NCI-H524 treated with DMSO at 0.1 percent for 48 hours (cell line): Measurements from ENCODE around the gene UTS2.

Source experiments
- DNase-seq: peaks from one replicate; lab custom pipeline; 2025; lab: John Stamatoyannopoulos, UW

The UTS2 gene, protein sequence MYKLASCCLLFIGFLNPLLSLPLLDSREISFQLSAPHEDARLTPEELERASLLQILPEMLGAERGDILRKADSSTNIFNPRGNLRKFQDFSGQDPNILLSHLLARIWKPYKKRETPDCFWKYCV

DNA sequence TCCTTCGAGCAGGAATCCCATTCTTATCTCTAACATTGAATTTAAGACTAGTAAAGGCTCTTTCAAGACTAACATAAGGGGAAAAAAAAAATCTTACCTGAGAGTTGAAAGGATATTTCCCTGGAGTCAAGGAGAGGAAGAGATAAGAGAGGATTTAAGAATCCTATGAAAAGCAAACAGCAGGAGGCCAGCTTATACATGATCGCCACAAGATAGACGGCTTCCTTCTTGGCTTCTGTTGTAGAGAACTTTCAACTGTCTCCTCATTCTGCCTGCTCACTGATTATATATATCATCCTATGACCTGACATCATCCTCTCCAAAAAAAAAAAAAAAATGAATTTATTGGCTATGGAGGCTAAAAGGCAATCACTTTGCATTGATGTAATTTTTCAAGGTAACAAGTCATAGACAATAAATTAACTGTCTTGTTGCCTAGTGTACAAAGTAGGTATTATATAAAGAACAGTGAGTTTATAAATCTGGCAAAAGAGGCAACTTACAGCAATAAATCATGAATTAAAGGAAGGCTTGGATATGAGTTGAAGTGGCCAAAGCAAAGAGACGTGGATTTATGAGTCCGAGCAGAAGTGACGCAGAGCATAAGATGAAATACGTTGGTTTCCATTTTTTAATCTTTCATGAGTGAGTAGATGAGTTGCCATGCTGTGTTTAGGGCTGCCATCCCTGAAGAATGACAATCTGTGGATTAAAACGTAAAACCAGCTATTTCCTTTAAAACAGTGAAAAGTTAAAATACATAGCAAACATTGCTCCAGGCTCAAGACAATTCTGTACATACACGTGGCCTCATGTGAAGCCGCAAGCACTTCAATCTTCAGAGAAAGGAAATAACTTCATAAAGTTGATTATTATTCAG, at the start of gene UTS2:
UTS2 (minus strand) TSS at position 262 of the 880 bp plus-strand sequence; CDS start at position 200, 62 bp downstream.
- DNase-seq, result no peak

- DNase-seq, result no peak
Measured at GRCh38 chr1:7899741-7900140, 46.9 kb upstream of the UTS2 start.

DNA sequence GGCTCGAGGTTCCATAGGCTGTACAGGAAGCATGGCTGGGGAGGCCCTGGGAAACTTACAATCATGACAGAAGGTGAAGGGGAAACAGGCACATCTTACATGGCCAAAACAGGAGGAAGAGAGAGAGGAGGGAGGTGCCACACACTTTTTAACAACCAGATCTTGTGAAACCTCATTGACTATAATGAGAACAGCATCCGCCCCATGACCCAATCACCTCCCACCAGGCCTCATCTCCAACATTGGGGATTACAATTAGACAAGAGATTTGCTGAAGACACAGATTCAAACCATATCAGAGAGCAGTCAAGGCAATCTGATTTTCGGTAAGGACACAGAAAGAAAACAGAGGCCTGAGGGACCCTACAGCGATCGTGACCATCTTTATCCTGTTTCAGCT, 46.1 kb upstream of the UTS2 start:
- DNase-seq, result no peak

DNA sequence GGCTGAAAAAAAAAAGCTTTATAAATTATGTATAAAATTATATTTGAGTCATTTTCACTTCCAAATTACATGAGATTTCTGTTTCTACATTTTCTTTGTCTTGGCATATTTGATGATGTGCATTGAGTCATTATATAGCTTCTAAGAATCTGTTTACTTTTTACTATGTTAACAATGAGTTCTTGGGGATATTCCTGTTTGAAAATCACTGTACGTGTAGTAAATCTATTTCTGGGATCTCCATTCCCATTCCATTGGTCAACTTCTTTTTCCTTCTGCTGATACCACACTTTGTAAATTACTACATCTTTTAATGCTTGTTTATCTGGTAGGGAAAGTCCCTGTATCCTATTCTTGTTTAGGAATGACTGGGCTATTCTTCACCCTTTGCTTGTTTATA, 44.1 kb upstream of the UTS2 start:
- DNase-seq, result no peak

DNA sequence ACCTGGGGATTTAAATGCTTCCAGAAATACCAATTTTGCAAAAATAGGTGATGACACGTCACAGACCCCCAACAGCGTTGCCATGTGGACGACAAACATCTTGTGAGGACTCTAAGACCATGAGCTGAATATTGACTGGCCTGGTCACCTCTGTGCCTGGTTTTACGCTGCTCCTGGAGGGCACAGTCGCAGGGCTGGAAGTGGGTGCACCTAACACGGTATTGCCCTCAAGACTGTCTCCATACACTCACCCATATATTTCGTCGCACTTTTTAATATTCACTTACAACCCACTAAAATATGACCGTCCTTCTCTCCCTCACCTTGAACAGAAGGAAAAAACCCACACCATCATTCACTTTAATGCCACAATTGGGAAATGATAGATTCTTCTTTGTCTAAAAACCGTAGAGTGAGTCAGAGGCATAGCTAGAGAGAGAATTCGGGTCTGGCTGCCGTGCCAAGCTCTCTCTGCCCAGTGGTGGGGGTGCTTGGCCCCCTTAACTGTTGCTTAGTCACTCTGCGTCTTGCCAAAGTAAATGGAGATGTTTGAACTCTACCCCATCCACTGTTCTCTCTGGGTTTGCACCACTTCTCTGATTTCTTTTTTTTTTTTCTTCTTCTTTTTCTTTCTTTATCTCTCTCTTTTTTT, 40.8 kb upstream of the UTS2 start:
- no peak for DNase-seq

DNA sequence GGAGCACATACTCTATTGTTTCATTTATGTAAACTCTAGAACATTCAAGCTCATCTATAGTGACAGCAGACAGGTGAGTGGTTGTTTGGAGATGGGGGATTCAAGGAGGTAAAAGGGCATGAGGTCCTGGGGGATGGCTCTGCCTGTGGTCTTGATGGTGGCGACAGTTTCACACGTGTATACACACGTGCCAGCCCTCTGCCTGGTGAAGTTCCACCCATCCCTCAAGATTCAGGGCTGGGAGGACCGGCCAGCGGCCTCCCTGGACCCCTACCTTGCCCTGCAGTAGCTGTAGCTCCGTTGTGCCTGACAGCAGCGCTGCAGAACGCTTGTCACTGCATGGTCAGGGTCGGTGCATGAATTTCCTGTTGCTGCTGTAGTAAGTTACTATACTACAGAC, 38.9 kb upstream of the UTS2 start:
- no peak for DNase-seq

DNA sequence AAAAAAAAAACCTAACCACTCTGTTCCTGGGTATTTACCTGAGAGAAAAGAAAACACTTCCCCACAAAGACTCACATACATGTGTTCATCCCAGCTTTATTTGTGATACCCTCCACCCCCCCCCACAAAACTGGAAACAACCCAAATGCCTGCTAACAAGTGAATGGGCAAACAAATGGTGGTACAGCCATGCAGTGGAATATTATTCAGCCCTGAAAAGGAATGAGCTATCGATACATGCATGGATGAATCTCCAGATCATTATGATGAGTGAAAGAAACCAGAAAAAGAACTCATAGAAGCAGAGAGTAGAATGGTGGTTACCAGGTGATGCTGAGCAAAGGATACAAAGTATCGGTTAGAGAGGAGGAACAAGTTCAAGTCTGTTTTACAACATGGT, 38.0 kb upstream of the UTS2 start:
- no peak for DNase-seq

DNA sequence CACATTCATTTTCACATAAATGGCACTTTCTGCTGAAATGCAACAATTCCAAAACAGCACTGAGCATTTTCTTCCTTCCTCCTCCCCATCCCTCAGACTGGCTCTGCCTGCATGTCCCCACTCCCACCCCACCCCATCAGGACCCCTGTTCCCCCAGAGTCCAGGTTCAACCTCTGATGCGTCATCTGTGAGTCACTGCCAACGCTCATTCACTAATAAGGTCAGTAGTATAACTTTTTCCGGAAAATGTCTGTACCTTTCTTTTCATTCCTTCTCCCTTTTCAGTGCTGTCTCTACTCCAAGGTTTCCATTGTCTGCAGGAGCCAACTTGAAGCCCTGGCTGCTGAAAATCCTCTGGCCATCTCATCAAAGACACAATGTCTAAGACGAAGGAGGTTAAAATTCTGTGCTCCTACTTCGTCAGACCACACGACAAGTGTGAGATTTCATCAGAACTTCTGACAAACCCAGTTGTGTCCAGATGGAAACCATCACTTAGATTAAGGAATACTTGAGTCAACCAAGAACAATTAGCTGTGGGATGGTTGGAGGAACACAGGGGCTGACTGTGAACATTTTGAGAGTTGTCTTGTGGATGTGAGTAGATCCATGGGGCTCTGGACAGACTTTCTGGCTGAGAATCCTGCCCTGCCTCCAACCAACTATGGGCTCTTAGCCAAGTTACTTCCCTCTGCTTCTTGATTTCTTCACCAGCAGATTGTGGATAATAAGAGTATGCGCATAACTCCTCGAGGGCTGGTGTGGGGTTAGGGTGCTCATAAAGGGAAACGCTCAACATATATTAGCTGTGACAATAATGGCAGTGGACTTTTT, 35.6 kb upstream of the UTS2 start:
- DNase-seq, result no peak

DNA sequence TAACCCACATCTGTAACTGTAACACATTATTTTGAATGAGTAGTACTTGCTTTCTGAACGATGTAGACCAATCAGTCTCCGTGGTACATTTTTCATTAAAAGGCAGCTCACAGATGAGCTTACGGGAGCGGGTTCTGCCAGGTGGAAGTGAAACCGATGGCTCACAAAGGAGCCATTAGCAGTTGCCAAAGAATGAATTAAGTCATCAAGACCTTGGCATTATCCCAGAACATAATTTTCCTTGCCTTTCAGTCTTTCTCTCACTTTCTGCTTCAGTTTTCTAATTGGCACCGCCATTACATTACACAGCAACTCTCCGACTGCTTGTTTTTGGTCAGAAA, 33.5 kb upstream of the UTS2 start:
- DNase-seq, result no peak

DNA sequence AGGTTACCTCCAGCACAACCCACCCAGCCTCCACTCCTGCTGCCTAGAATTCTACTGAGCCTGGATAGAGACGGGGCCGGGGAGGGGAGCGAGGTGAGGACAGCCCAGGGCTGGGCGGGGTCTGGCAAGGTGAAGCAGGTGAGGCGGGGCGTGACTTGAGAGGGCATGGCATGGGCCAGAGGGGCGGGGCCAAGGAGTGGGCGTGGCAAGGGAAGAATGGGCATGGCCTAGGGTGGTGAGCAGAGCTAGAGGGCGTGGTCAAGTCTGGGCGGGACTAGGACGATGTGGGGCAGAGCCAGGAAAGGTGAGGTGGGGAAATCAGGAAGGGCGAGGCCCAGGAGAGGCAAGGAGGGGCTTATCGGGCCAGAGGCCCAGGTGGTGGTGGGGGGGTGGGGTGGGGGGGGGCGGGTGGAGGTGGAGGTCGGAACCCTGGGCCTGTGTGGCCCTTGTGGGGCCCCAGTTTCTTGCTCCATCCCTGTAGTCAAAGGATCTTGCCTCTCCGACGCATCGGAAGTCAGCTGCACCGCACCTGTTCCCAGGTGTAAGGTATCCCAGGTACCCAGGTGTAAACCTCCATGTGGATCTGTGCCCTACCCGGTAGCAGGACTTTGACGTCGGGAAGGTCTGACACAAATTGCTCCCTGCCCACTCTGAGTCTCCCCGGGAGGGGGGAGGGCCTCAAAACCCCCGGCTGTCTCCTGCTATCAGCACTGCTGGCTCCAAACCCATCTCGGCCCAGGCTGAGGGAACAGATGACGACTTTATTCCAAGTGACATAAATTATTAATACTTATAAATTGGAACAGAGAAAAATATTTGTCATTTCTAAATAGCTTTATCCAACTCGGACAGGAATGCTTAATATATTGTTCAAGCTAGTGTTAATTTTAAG, 32.9 kb upstream of the UTS2 start:
- no peak for DNase-seq

GRCh38 chr1:7884757-7885156, 31.9 kb upstream of the UTS2 start:
- no peak for DNase-seq

- no peak for DNase-seq
Measured at GRCh38 chr1:7879228-7879627, 26.4 kb upstream of the UTS2 start.

- DNase-seq, result no peak
Measured at GRCh38 chr1:7878027-7878426, 25.2 kb upstream of the UTS2 start.

DNA sequence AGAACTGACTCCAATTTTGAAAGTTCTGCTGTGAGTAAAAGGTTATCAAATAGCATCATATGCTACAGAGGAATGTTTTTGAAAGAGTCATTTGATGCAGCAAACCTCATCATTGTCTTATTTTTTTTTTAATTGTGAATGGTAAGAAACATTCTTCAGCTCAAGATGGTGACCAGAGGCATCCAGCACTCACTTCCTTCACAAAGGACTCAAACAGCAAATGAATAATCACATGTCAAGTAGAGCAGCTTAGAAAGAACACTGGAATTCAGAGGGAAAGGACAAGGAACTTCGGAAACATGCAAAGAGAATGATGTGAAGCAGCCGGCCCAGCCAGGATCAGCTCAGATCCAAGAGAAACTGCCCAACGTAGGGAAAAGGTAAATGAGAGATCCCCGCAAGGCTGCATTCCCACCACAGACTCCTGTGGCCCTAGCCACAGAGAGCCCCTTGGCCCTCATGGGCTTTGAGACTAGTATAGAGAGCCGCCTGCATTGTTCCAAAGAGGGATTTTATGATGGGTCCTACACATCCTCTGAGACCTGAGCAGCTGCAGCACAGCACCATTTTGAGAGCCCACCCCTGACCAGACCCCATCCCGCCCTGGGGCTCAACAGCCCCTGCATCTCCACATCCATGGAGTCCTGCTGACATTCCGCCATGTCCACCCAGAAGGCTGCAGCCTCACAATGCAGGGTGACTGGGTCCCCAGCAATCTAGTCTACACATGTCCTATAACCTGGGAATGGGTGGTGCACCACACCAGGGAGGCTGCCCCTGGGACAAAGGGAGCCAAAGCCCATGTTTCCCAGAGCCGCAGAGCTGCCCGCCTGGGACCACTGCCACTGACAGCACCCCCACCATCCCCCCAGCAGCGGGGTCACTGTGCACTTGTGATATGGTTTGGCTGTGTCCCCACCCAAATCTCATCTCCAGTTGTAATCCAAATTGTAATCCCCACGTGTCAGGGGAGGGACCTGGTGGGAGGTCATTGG, 21.2 kb upstream of the UTS2 start:
- DNase-seq, result no peak

GRCh38 chr1:7871136-7871535, 18.3 kb upstream of the UTS2 start:
- DNase-seq, result no peak

- DNase-seq, result no peak
Measured at GRCh38 chr1:7869136-7869920, 16.5 kb upstream of the UTS2 start.

- no peak for DNase-seq
Measured at GRCh38 chr1:7868070-7868780, 15.4 kb upstream of the UTS2 start.

DNA sequence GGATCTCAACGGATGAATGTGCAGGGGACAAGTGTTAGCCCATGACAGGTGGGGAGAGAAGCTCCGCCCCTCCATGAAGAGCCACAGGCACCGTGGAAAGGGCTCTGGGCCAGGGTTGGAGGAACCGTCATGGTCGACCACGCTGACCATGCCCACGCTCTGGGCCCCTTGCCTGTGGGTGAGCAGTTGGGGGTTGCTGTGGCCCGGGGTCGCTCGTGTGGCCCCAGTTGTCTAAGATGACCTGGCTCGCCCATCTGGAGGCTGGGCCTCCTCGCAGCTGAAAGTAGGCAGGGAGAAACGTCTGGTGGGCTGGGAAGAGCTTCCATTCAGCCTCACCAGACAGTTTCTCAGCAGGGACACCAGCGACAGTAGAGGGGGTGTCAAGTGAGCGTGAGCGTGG, 13.1 kb upstream of the UTS2 start:
- no peak for DNase-seq
